Hematopoietic multipotent progenitor cell (in vitro differentiated cells): Measurements from ENCODE around the gene ANHX. TPM values are rescaled to one million over a fixed set of nuclear protein-coding genes. Genes with fewer than 3 reads are reported as not detected.

Experiments used
- DNase-seq, 3 donors: peaks; one replicate each; pipeline ENCODE4 v3.0.0-alpha.2; 2011 to 2015; ENCODE audit warnings: low read depth in 2 of 3, low spot score in 2 of 3
- small RNA-seq: library from RNA; depleted of rRNA; stranded (forward); fragments of <200 nt; gene quantifications from one replicate; pipeline ENCODE3, GENCODE V24; 2012
- total RNA-seq: library from RNA; depleted of rRNA; stranded (reverse); fragments of >200 nt; gene quantifications from one replicate; pipeline ENCODE4 v1.2.3, GENCODE V29; 2012

Gene ANHX
- total RNA-seq, 1 donor, result not detected

- peak in 1 of 3 donors; percentile 8 for DNase-seq
These were observed 32.1 kb downstream of the ANHX start for GRCh38 chr12:133203344-133204263.

- DNase-seq, result peak in 1 of 3 donors; percentile 42
These were observed 33.0 kb downstream of the ANHX start for GRCh38 chr12:133202493-133203343.

GRCh38 chr12:133201888-133202287 lies 33.8 kb downstream of the ANHX start:
- DNase-seq, result peak in 1 of 3 donors; percentile 21

- DNase-seq, result no peak
These were observed 42.8 kb downstream of the ANHX start for GRCh38 chr12:133192847-133193246.

GRCh38 chr12:133190176-133190575 lies 45.5 kb downstream of the ANHX start:
- DNase-seq, result no peak

DNA sequence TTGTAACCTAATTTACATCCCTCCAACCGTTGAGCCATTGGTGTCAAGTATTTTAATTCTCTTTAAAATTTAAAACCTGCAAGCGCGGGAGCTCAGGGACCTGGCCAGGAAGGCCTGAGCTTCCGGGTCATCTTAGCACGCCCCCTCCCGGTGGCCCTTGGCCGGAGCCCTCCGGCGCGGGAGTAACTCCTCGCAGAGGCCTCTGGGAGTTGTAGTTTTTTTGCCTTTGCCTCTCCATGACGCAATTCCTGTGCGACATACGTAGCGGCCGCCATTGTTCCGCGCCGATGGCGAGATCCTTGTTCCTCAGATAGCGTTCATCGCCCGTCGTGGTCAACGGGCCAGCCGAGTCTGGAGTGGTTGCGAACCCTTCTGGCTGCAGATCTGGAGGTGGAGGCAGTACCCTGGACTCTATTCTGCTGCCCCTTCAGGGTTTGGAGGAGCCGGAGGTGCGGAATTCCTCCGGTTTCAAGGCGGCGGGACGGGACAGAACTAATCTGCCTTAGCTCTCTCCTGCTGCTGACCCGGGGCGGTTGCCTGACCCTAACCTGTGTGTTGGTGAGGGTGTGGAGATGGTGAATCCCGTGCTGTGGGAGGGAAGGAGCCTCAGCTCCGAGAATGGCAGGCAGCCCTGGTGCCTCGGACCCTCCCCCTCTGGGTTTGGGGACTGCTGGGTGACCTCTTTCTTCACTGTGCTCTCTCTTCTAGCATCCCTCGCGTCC lies 54.3 kb downstream of the ANHX start, which contains the start of gene ZNF268:
Gene ZNF268, plus strand, starts transcription at position 258 of the 722 bp plus-strand sequence. CDS start 503 bp downstream, outside the sequence.
- DNase-seq, result peak; percentile 79 to 96 (median 94)

DNA sequence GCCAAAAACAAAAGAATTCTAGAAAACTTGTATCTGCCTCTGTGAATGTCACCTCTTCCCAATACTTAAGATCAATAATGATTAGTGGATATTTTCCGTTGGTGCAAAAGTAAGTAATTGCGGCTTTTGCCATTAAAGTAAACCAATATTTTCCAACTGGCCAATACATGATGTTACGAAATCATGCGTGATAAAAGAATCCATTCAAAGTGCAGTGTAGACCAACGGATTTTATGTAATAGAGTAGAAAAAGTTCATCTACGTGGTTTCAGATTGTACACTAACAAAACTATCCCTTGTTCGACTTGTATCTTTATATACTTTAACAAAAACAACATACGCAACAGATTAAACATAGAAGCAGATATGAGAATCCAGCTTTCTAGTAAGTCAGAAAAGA lies 55.0 kb downstream of the ANHX start:
- DNase-seq, result no peak

- no peak for DNase-seq
These were observed 60.8 kb downstream of the ANHX start for GRCh38 chr12:133174901-133175300.

DNA sequence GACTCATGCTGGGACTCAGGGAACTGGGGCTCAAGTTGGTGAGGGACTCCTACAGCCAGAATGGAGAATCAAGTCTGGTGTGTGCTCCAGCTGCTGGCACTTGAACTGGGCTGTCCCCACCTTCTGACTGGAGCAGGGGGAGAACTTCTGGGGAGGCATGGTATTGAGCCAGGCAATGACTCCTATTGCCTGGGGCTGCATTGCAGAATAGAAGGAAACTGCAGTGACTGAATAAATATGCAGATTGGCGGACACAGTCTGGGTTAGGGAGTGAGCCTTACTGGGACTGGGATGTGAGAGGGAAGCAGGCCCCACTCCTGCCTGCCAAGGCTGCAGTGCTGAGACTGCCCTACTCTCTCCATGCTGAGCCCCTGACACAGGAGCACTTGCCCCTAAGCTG lies 63.2 kb downstream of the ANHX start:
- DNase-seq, result no peak

Small RNA genes lying within 50 kb of the gene (small RNA-seq; reads per million reads assigned to genes)
- gene RF00019 (not detected), gene RNU6-717P (not detected)

Other genes with a start within 250 kb of the ANHX start
- 59.0 TPM for gene ZNF26, start 249.5 kb downstream of the ANHX start, total RNA-seq
- 18.0 TPM for gene ZNF84, start 198.4 kb downstream of the ANHX start, total RNA-seq
- 19.7 TPM for gene ZNF140, start 155.0 kb downstream of the ANHX start, total RNA-seq
- 1.3 TPM for gene ZNF891, start 105.6 kb downstream of the ANHX start, total RNA-seq
- 21.5 TPM for gene ZNF10, start 105.2 kb downstream of the ANHX start, total RNA-seq
- gene ZNF268, start 54.4 kb downstream of the ANHX start, total RNA-seq, result 18.0 TPM